GM12878 (cell line): Measurements from ENCODE around the gene TRAPPC11. TPM values are rescaled to one million over a fixed set of nuclear protein-coding genes. Genes with fewer than 3 reads are reported as not detected.

Source experiments
- polyA plus RNA-seq, 11 experiments: library from polyadenylated mRNA; depleted of rRNA in 4 of 11; unstranded in 6 of 11; stranded (reverse) in 5 of 11; fragments of >200 nt; fragmentation: Nextera tagmentation in 4 of 11; fragmentation: Illumina TruSeq in 1 of 11; extraction: Ambion mirVana in 4 of 11; extraction: Trizol in 1 of 11; gene quantifications; 1 replicate in 1 of 11; 2 replicates in 10 of 11; pipeline versions ENCODE4 v1.2.1 to v1.2.3, GENCODE V29; 2011 to 2016; ENCODE audit warnings: inconsistent platforms in 2 of 11, missing spikeins in 2 of 11, low read depth in 1 of 11
- small RNA-seq: library from RNA; depleted of rRNA; stranded (forward); fragments of <200 nt; gene quantifications from one replicate; pipeline ENCODE3, GENCODE V24; 2014
- total RNA-seq, 4 experiments: library from RNA; depleted of rRNA in 3 of 4; stranded (reverse); fragments of >200 nt in 3 of 4; fragmentation: Illumina TruSeq in 1 of 4; extraction: Trizol in 1 of 4; gene quantifications; 2 replicates each; pipeline versions ENCODE4 v1.2.1 to v1.2.3, GENCODE V29; 2013 to 2021

The TRAPPC11 gene
- total and polyA plus RNA-seq, 10 of the 15 experiments (the other 5 are each of a cell fraction or from before 2014, with no cell fraction given), result 7.3 to 40.5 (median 22.3) TPM

Small RNA genes lying within 50 kb of the gene (small RNA-seq; reads per million reads assigned to genes)
- gene RNU6-1053P (not detected), gene RNU6-335P (not detected), gene RNU6-479P (not detected)

Other genes starting within 250 kb of the TRAPPC11 start
- gene CDKN2AIP, start 214.7 kb upstream of the TRAPPC11 start, total RNA-seq (2014; rRNA removed), result 16.0 and 18.5 TPM in 2 replicates
- 14.1 and 15.3 TPM in 2 replicates for gene CDKN2AIP, start 214.7 kb upstream of the TRAPPC11 start, total RNA-seq (2014; rRNA removed; fragmentation: Illumina TruSeq; extraction: Trizol)
- gene CDKN2AIP, start 214.7 kb upstream of the TRAPPC11 start, total RNA-seq (2021), result 16.4 and 17.9 TPM in 2 replicates
- gene CDKN2AIP, start 214.7 kb upstream of the TRAPPC11 start, polyA plus RNA-seq (2011; rRNA removed), result 13.8 and 19.6 TPM in 2 replicates
- 15.9 and 20.5 TPM in 2 replicates for gene CDKN2AIP, start 214.7 kb upstream of the TRAPPC11 start, polyA plus RNA-seq (2014; fragmentation: Illumina TruSeq; extraction: Trizol)
- gene CDKN2AIP, start 214.7 kb upstream of the TRAPPC11 start, polyA plus RNA-seq (2014; fragmentation: Nextera tagmentation; extraction: Ambion mirVana), result 1 to 10 TPM; 6.0 to 9.6 TPM
- gene CDKN2AIP, start 214.7 kb upstream of the TRAPPC11 start, polyA plus RNA-seq (2014; rRNA removed), result 13.0 and 17.4 TPM in 2 replicates
- 10 to 100 TPM; 22.0 to 22.7 TPM for gene CDKN2AIP, start 214.7 kb upstream of the TRAPPC11 start, polyA plus RNA-seq (2016; fragmentation: Nextera tagmentation; extraction: Ambion mirVana)
- 5.1 and 8.7 TPM in 2 replicates for gene ING2, start 154.2 kb upstream of the TRAPPC11 start, total RNA-seq (2014; rRNA removed)
- gene ING2, start 154.2 kb upstream of the TRAPPC11 start, total RNA-seq (2014; rRNA removed; fragmentation: Illumina TruSeq; extraction: Trizol), result 9.5 and 10.0 TPM in 2 replicates
- gene ING2, start 154.2 kb upstream of the TRAPPC11 start, total RNA-seq (2021), result 7.0 and 7.2 TPM in 2 replicates
- 12.1 and 20.0 TPM in 2 replicates for gene ING2, start 154.2 kb upstream of the TRAPPC11 start, polyA plus RNA-seq (2011; rRNA removed)
- 16.1 and 19.9 TPM in 2 replicates for gene ING2, start 154.2 kb upstream of the TRAPPC11 start, polyA plus RNA-seq (2014; fragmentation: Illumina TruSeq; extraction: Trizol)
- gene ING2, start 154.2 kb upstream of the TRAPPC11 start, polyA plus RNA-seq (2014; fragmentation: Nextera tagmentation; extraction: Ambion mirVana), result 1 to 10 TPM; 3.3 to 6.6 TPM
- 11.7 and 11.9 TPM in 2 replicates for gene ING2, start 154.2 kb upstream of the TRAPPC11 start, polyA plus RNA-seq (2014; rRNA removed)
- gene ING2, start 154.2 kb upstream of the TRAPPC11 start, polyA plus RNA-seq (2016; fragmentation: Nextera tagmentation; extraction: Ambion mirVana), result 10 to 100 TPM; 13.6 to 15.4 TPM
- gene RWDD4, start 108 bp upstream of the TRAPPC11 start, total RNA-seq (2014; rRNA removed), result 21.8 and 23.9 TPM in 2 replicates
- 23.1 and 23.6 TPM in 2 replicates for gene RWDD4, start 108 bp upstream of the TRAPPC11 start, total RNA-seq (2014; rRNA removed; fragmentation: Illumina TruSeq; extraction: Trizol)
- gene RWDD4, start 108 bp upstream of the TRAPPC11 start, total RNA-seq (2021), result 18.6 TPM in 2 replicates
- 19.2 and 26.2 TPM in 2 replicates for gene RWDD4, start 108 bp upstream of the TRAPPC11 start, polyA plus RNA-seq (2011; rRNA removed)
- 20.7 and 30.5 TPM in 2 replicates for gene RWDD4, start 108 bp upstream of the TRAPPC11 start, polyA plus RNA-seq (2014; fragmentation: Illumina TruSeq; extraction: Trizol)
- 10 to 100 TPM; 11.2 to 12.2 TPM for gene RWDD4, start 108 bp upstream of the TRAPPC11 start, polyA plus RNA-seq (2014; fragmentation: Nextera tagmentation; extraction: Ambion mirVana)
- gene RWDD4, start 108 bp upstream of the TRAPPC11 start, polyA plus RNA-seq (2014; rRNA removed), result 15.3 and 15.8 TPM in 2 replicates
- 10 to 100 TPM; 36.3 to 37.8 TPM for gene RWDD4, start 108 bp upstream of the TRAPPC11 start, polyA plus RNA-seq (2016; fragmentation: Nextera tagmentation; extraction: Ambion mirVana)
- not detected in 2 replicates for gene STOX2, start 246.0 kb downstream of the TRAPPC11 start, total RNA-seq (2014; rRNA removed)
- gene STOX2, start 246.0 kb downstream of the TRAPPC11 start, total RNA-seq (2014; rRNA removed; fragmentation: Illumina TruSeq; extraction: Trizol), result 0.09 TPM in 1 of 2 replicates, not detected in the other
- 0.21 TPM in 1 of 2 replicates, not detected in the other for gene STOX2, start 246.0 kb downstream of the TRAPPC11 start, total RNA-seq (2021)
- gene STOX2, start 246.0 kb downstream of the TRAPPC11 start, polyA plus RNA-seq (2011; rRNA removed), result 0.56 and 0.60 TPM in 2 replicates
- not detected in 2 replicates for gene STOX2, start 246.0 kb downstream of the TRAPPC11 start, polyA plus RNA-seq (2014; fragmentation: Illumina TruSeq; extraction: Trizol)
- gene STOX2, start 246.0 kb downstream of the TRAPPC11 start, polyA plus RNA-seq (2014; fragmentation: Nextera tagmentation; extraction: Ambion mirVana), result under 1 TPM in 1 of 2 experiments, not detected in 1; 0.05 TPM
- 0.01 TPM in 1 of 2 replicates, not detected in the other for gene STOX2, start 246.0 kb downstream of the TRAPPC11 start, polyA plus RNA-seq (2014; rRNA removed)
- gene STOX2, start 246.0 kb downstream of the TRAPPC11 start, polyA plus RNA-seq (2016; fragmentation: Nextera tagmentation; extraction: Ambion mirVana), result 1 to 10 TPM in 1 of 2 experiments, under 1 TPM in 1; 0.16 to 1.2 TPM